Skeletal muscle tissue (tissue), 4 donors: ENCODE data around the gene NR1H4. TPM values are rescaled to one million over a fixed set of nuclear protein-coding genes. Genes with fewer than 3 reads are reported as not detected.

Experiments
- H3K27ac ChIP-seq: one replicate; pipeline ENCODE4 v1.7.0; 2013; ENCODE audit warnings: mild to moderate bottlenecking, low read depth, low read length, inconsistent platforms
- H3K27me3 ChIP-seq, 3 donors: one replicate each; pipeline ENCODE4 v1.7.0; 2013; ENCODE audit warnings: low read length in 3 of 3; ENCODE audit not compliant: control insufficient read depth in 3 of 3, insufficient read depth in 3 of 3
- H3K36me3 ChIP-seq, 3 donors: one replicate each; pipeline ENCODE4 v1.7.0; 2013; ENCODE audit warnings: low read length in 3 of 3; ENCODE audit not compliant: control insufficient read depth in 3 of 3, insufficient read depth in 3 of 3
- H3K4me1 ChIP-seq, 3 donors: one replicate each; pipeline ENCODE4 v1.7.0; 2013; ENCODE audit warnings: low read length in 3 of 3, mild to moderate bottlenecking in 3 of 3; ENCODE audit not compliant: control insufficient read depth in 3 of 3, insufficient read depth in 3 of 3
- H3K4me3 ChIP-seq, 3 donors: one replicate each; pipeline ENCODE4 v1.7.0; 2013; ENCODE audit warnings: low read length in 3 of 3
- H3K9ac ChIP-seq, 3 donors: one replicate each; pipeline ENCODE4 v1.7.0; 2013; ENCODE audit warnings: low read length in 3 of 3, mild to moderate bottlenecking in 3 of 3, moderate library complexity in 2 of 3, low read depth in 1 of 3
- H3K9me3 ChIP-seq, 3 donors: one replicate each; pipeline ENCODE4 v1.7.0; 2013; ENCODE audit warnings: low read length in 3 of 3; ENCODE audit not compliant: control insufficient read depth in 3 of 3
- total RNA-seq: library from RNA; depleted of rRNA; stranded (reverse); fragments of >200 nt; gene quantifications from one replicate; pipeline ENCODE4 v1.2.3, GENCODE V29; 2014
- donor health status: Osteomylitis.

NR1H4 gene
- total RNA-seq, 1 donor from 2014 or later: not detected

- Histone ChIP-seq H3K27me3 (no peaks in the 10 kb centered on the region), H3K4me3 (no peak overlapping the region), H3K36me3 (no peaks in the 10 kb centered on the region), H3K27ac (no peak overlapping the region), H3K4me1 (no peaks in the 10 kb centered on the region), H3K9me3 (no peaks in the 10 kb centered on the region), H3K9ac (no peak overlapping the region)
Measured at GRCh38 chr12:100485983-100486382, 12.3 kb downstream of the NR1H4 start.

GRCh38 chr12:100489251-100489820 lies 15.7 kb downstream of the NR1H4 start:
- Histone ChIP-seq H3K27ac (no peak overlapping the region), H3K27me3 (no peaks in the 10 kb centered on the region), H3K9ac (no peak overlapping the region), H3K9me3 (no peaks in the 10 kb centered on the region), H3K36me3 (no peaks in the 10 kb centered on the region), H3K4me1 (no peaks in the 10 kb centered on the region), H3K4me3 (no peak overlapping the region)

- Histone ChIP-seq H3K36me3 (no peaks in the 10 kb centered on the region), H3K4me3 (no peak overlapping the region), H3K27ac (no peak overlapping the region), H3K4me1 (no peaks in the 10 kb centered on the region), H3K9ac (no peak overlapping the region), H3K27me3 (no peaks in the 10 kb centered on the region), H3K9me3 (no peaks in the 10 kb centered on the region)
Measured at GRCh38 chr12:100490056-100490455, 16.4 kb downstream of the NR1H4 start.

GRCh38 chr12:100491104-100491503 lies 17.4 kb downstream of the NR1H4 start:
- no peak overlapping the region for H3K9ac ChIP-seq
- H3K9me3 ChIP-seq: no peaks in the 10 kb centered on the region
- H3K27ac ChIP-seq: no peak overlapping the region
- no peak overlapping the region for H3K4me3 ChIP-seq
- H3K27me3 ChIP-seq: no peaks in the 10 kb centered on the region
- no peaks in the 10 kb centered on the region for H3K4me1 ChIP-seq
- no peaks in the 10 kb centered on the region for H3K36me3 ChIP-seq

- no peaks in the 10 kb centered on the region for H3K36me3 ChIP-seq
- H3K9ac ChIP-seq: no peak overlapping the region
- H3K27ac ChIP-seq: no peak overlapping the region
- H3K27me3 ChIP-seq: no peaks in the 10 kb centered on the region
- H3K4me1 ChIP-seq: no peaks in the 10 kb centered on the region
- no peak overlapping the region for H3K4me3 ChIP-seq
- H3K9me3 ChIP-seq: no peaks in the 10 kb centered on the region
Measured at GRCh38 chr12:100493396-100494012, 19.8 kb downstream of the NR1H4 start.

DNA sequence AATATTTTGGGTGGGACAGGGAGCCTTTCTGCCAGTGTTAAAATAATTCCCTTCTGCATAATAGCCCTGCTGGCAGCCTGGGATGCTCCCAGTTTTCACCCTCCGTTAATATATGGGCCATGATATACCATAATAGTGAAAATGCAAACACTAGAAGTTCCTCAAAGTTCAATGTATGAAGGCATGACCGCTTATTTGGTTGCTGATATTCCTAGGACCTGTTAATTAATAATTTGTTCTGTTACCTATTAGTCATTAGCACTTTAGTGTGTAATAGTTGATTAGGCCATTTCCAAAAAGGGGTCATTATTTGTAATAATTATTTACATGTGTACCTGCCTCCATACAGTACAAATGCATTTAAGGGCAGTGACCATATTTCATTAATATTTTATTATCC lies 20.4 kb downstream of the NR1H4 start:
- H3K9ac ChIP-seq: no peak overlapping the region
- H3K9me3 ChIP-seq: no peaks in the 10 kb centered on the region
- H3K36me3 ChIP-seq: no peaks in the 10 kb centered on the region
- H3K4me1 ChIP-seq: no peaks in the 10 kb centered on the region
- H3K27ac ChIP-seq: no peak overlapping the region
- no peaks in the 10 kb centered on the region for H3K27me3 ChIP-seq
- H3K4me3 ChIP-seq: no peak overlapping the region

- no peaks in the 10 kb centered on the region for H3K27me3 ChIP-seq
- no peaks in the 10 kb centered on the region for H3K4me1 ChIP-seq
- no peaks in the 10 kb centered on the region for H3K9me3 ChIP-seq
- no peak overlapping the region for H3K4me3 ChIP-seq
- H3K9ac ChIP-seq: no peak overlapping the region
- H3K27ac ChIP-seq: no peak overlapping the region
- no peaks in the 10 kb centered on the region for H3K36me3 ChIP-seq
Measured at GRCh38 chr12:100494538-100494937, 20.9 kb downstream of the NR1H4 start.

DNA sequence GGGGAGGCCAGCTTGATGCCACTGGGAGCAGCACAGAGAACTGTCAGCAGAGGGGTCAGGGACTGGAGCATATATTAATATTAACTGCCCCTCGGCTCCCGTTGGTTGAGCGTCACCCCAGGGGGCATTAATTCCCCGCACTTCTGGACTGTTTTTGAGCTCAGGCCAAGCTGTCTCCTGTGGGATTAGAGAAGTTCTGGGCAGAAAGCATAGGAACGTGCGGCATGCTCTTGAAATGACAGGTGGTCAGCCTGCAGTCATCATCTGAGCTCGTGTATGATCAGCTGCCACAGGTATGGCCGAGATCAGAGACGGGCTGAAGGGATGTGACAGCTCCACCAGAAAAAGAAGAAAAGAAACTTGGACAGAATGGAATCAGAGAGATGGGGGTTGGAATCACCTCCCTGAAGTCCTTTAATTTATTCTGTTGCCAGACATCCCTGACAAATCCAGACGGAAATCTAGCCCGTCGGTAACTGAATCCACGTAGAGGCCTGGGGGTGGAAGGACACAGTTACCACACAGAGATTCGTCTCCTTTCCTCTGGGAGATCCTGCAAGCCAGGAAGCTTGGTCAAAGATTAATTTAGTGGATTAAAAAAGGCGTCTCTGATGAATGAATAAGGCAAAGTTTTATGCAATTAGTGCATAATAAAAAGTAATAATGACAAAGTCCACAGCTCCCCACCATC lies 23.6 kb downstream of the NR1H4 start:
- no peak overlapping the region for H3K27ac ChIP-seq
- no peaks in the 10 kb centered on the region for H3K36me3 ChIP-seq
- no peaks in the 10 kb centered on the region for H3K27me3 ChIP-seq
- no peak overlapping the region for H3K9ac ChIP-seq
- H3K4me1 ChIP-seq: no peaks in the 10 kb centered on the region
- H3K9me3 ChIP-seq: no peaks in the 10 kb centered on the region
- no peak overlapping the region for H3K4me3 ChIP-seq

DNA sequence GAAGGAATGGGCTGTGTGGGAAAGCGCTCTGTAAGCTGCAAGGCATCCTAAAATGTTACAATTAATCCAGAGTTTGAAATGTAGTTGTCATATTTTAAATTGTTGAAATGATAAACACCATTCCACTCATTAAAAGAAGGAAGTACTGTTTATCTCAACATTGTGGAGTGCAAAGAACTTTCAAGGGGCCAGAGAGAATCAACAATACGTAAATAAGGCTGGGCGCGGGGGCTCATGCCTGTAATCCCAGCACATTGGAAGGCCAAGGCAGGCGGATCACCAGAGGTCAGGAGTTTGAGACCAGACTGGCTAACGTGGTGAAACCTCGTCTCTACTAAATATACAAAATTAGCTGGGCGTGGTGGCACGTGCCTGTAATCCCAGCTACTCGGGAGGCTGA lies 24.5 kb downstream of the NR1H4 start:
- Histone ChIP-seq H3K36me3 (no peaks in the 10 kb centered on the region), H3K9ac (no peak overlapping the region), H3K9me3 (no peaks in the 10 kb centered on the region), H3K27me3 (no peaks in the 10 kb centered on the region), H3K27ac (no peak overlapping the region), H3K4me1 (no peaks in the 10 kb centered on the region), H3K4me3 (no peak overlapping the region)

- Histone ChIP-seq H3K36me3 (no peaks in the 10 kb centered on the region), H3K9me3 (no peaks in the 10 kb centered on the region), H3K27ac (no peak overlapping the region), H3K4me1 (no peaks in the 10 kb centered on the region), H3K9ac (no peak overlapping the region), H3K27me3 (no peaks in the 10 kb centered on the region), H3K4me3 (no peak overlapping the region)
Measured at GRCh38 chr12:100499416-100499815, 25.8 kb downstream of the NR1H4 start.
